ENCODE results near the gene NUMB.

The NUMB gene

GRCh38 chr14:73295198-73295796 lies 163.0 kb downstream of the NUMB start:
- H3K27ac ChIP-seq: peak overlapping the region; percentile 40
- TF ChIP-seq CTCF (conservative IDR thresholded peaks at IDR 0.05): peak; percentile 82

- TF ChIP-seq CTCF (conservative IDR thresholded peaks at IDR 0.05): no peak
- H3K27ac ChIP-seq: no peak overlapping the region
These were observed 164.3 kb downstream of the NUMB start for GRCh38 chr14:73293782-73294781.

GRCh38 chr14:73290279-73290678 lies 168.1 kb downstream of the NUMB start:
- no peak overlapping the region for H3K27ac ChIP-seq
- TF ChIP-seq CTCF (conservative IDR thresholded peaks at IDR 0.05): no peak

- TF ChIP-seq CTCF (conservative IDR thresholded peaks at IDR 0.05): no peak
- no peak overlapping the region for H3K27ac ChIP-seq
These were observed 168.6 kb downstream of the NUMB start for GRCh38 chr14:73289729-73290128.

- no peak overlapping the region for H3K27ac ChIP-seq
- TF ChIP-seq CTCF (conservative IDR thresholded peaks at IDR 0.05): no peak
These were observed 169.0 kb downstream of the NUMB start for GRCh38 chr14:73289308-73289707.

GRCh38 chr14:73287071-73287470 lies 171.3 kb downstream of the NUMB start:
- peak overlapping the region; percentile 58 for H3K27ac ChIP-seq
- no peak for TF ChIP-seq CTCF (conservative IDR thresholded peaks at IDR 0.05)

GRCh38 chr14:73286598-73286997 lies 171.7 kb downstream of the NUMB start:
- H3K27ac ChIP-seq: peak overlapping the region; percentile 58
- no peak for TF ChIP-seq CTCF (conservative IDR thresholded peaks at IDR 0.05)
